Measurements from ENCODE around the gene PDE10A.
"Not testable (repeated sequence)": the region's sequence is repeated elsewhere in the genome, so short reads cannot be mapped to it uniquely, and the experiment has no call there.

PDE10A gene

GRCh38 chr6:165634101-165634880 is 28.8 kb downstream of the PDE10A start:
- no peaks in the 10 kb centered on the region for H3K4me1 Mint-ChIP-seq
- H3K36me3 Mint-ChIP-seq (ENCODE audit: low read depth), result no peaks in the 10 kb centered on the region
- no peak for ATAC-seq
- H3K9me3 Mint-ChIP-seq, result no peaks in the 10 kb centered on the region
- H3K4me3 Mint-ChIP-seq, result no peak overlapping the region
- peaks cover 13% of the 10 kb centered on the region for H3K27me3 Mint-ChIP-seq
- no peak for DNase-seq
- H3K27ac Mint-ChIP-seq, result no peak overlapping the region

GRCh38 chr6:165632194-165632593 is 30.8 kb downstream of the PDE10A start:
- ATAC-seq, result no peak
- no peak overlapping the region for H3K27ac Mint-ChIP-seq
- DNase-seq, result no peak
- no peaks in the 10 kb centered on the region for H3K4me1 Mint-ChIP-seq
- no peaks in the 10 kb centered on the region for H3K9me3 Mint-ChIP-seq
- H3K27me3 Mint-ChIP-seq, result peaks cover 10% of the 10 kb centered on the region
- no peak overlapping the region for H3K4me3 Mint-ChIP-seq
- no peaks in the 10 kb centered on the region for H3K36me3 Mint-ChIP-seq (ENCODE audit: low read depth)

GRCh38 chr6:165630544-165630953 is 32.5 kb downstream of the PDE10A start:
- Mint-ChIP-seq H3K36me3 (ENCODE audit: low read depth) (no peaks in the 10 kb centered on the region), H3K27me3 (peaks cover 10% of the 10 kb centered on the region), H3K4me1 (no peaks in the 10 kb centered on the region), H3K4me3 (no peak overlapping the region), H3K9me3 (no peaks in the 10 kb centered on the region), H3K27ac (no peak overlapping the region)
- ATAC-seq, result no peak
- DNase-seq, result no peak

- H3K4me3 Mint-ChIP-seq, result no peak overlapping the region
- H3K27me3 Mint-ChIP-seq, result peaks cover 5% of the 10 kb centered on the region
- ATAC-seq (no peak), DNase-seq (no peak)
- no peaks in the 10 kb centered on the region for H3K9me3 Mint-ChIP-seq
- no peak overlapping the region for H3K27ac Mint-ChIP-seq
- H3K36me3 Mint-ChIP-seq (ENCODE audit: low read depth), result no peaks in the 10 kb centered on the region
- no peaks in the 10 kb centered on the region for H3K4me1 Mint-ChIP-seq
Measured at GRCh38 chr6:165628955-165629354, 34.1 kb downstream of the PDE10A start.

DNA sequence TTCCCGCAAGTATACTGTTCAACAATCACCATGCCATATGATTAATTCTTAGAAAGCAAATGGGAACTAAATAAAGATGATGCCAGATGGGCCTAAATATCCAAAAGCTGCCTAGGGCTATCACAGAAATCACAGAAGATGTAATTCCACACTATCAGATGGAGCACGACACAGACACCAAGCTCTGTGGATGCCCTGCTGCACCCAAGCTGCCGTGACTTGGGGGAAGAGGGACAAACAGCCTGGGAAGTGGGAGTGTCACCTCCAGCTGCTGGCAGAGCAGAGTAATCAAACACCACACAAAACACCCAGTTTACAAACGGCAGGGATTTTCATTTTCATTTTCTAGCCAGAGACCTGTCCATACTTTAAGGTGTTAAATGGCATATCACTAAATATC is 35.7 kb downstream of the PDE10A start:
- Mint-ChIP-seq H3K9me3 (no peaks in the 10 kb centered on the region), H3K36me3 (ENCODE audit: low read depth) (no peaks in the 10 kb centered on the region), H3K4me3 (no peak overlapping the region), H3K4me1 (no peaks in the 10 kb centered on the region), H3K27ac (no peak overlapping the region), H3K27me3 (no peaks in the 10 kb centered on the region)
- DNase-seq, result no peak
- ATAC-seq, result no peak

- Mint-ChIP-seq H3K4me3 (no peak overlapping the region), H3K36me3 (ENCODE audit: low read depth) (no peaks in the 10 kb centered on the region), H3K9me3 (no peaks in the 10 kb centered on the region), H3K4me1 (no peaks in the 10 kb centered on the region), H3K27ac (no peak overlapping the region), H3K27me3 (no peaks in the 10 kb centered on the region)
- ATAC-seq (no peak), DNase-seq (no peak)
Measured at GRCh38 chr6:165626711-165627110, 36.3 kb downstream of the PDE10A start.

GRCh38 chr6:165624871-165625639 is 38.0 kb downstream of the PDE10A start:
- Mint-ChIP-seq H3K27me3 (no peaks in the 10 kb centered on the region), H3K9me3 (no peaks in the 10 kb centered on the region), H3K4me1 (no peaks in the 10 kb centered on the region), H3K27ac (no peak overlapping the region), H3K4me3 (no peak overlapping the region), H3K36me3 (ENCODE audit: low read depth) (no peaks in the 10 kb centered on the region)
- DNase-seq (no peak), ATAC-seq (no peak)

DNA sequence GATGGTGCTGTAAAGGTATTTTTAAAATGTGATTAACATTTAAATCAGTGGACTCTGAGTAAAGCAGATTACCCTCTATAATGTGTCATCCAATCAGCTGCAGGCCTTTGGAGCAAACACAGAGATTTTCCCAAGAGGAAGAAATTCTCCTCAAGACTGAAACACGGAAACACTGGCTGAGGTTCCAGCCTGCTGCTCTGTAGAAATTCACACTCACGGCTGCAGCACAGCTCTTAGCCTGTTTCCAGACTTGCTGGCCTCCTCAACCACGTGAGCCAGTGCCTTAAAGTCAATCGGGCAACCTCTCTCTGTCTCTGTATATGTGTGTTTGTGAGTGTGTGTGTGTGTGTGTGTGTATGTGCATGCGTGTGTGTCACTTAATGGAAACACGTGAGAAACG is 41.1 kb downstream of the PDE10A start:
- no peaks in the 10 kb centered on the region for H3K9me3 Mint-ChIP-seq
- H3K27me3 Mint-ChIP-seq, result no peaks in the 10 kb centered on the region
- no peaks in the 10 kb centered on the region for H3K4me1 Mint-ChIP-seq
- no peak overlapping the region for H3K27ac Mint-ChIP-seq
- DNase-seq, result no peak
- ATAC-seq, result no peak
- no peak overlapping the region for H3K4me3 Mint-ChIP-seq
- no peaks in the 10 kb centered on the region for H3K36me3 Mint-ChIP-seq (ENCODE audit: low read depth)

- H3K4me1 Mint-ChIP-seq; H3K27ac Mint-ChIP-seq; H3K27me3 Mint-ChIP-seq; ATAC-seq; H3K36me3 Mint-ChIP-seq (ENCODE audit: low read depth); H3K4me3 Mint-ChIP-seq; H3K9me3 Mint-ChIP-seq; DNase-seq: not testable (repeated sequence)
Measured at GRCh38 chr6:165618891-165619290, 44.1 kb downstream of the PDE10A start.

- H3K27ac Mint-ChIP-seq, result no peak overlapping the region
- no peaks in the 10 kb centered on the region for H3K27me3 Mint-ChIP-seq
- H3K9me3 Mint-ChIP-seq, result no peaks in the 10 kb centered on the region
- no peaks in the 10 kb centered on the region for H3K4me1 Mint-ChIP-seq
- no peak overlapping the region for H3K4me3 Mint-ChIP-seq
- H3K36me3 Mint-ChIP-seq (ENCODE audit: low read depth), result no peaks in the 10 kb centered on the region
- ATAC-seq (no peak), DNase-seq (no peak)
Measured at GRCh38 chr6:165618241-165618640, 44.8 kb downstream of the PDE10A start.

GRCh38 chr6:165617528-165617927 is 45.5 kb downstream of the PDE10A start:
- no peaks in the 10 kb centered on the region for H3K27me3 Mint-ChIP-seq
- no peaks in the 10 kb centered on the region for H3K36me3 Mint-ChIP-seq (ENCODE audit: low read depth)
- no peak overlapping the region for H3K27ac Mint-ChIP-seq
- H3K4me3 Mint-ChIP-seq, result no peak overlapping the region
- DNase-seq (no peak), ATAC-seq (no peak)
- H3K4me1 Mint-ChIP-seq, result no peaks in the 10 kb centered on the region
- no peaks in the 10 kb centered on the region for H3K9me3 Mint-ChIP-seq

GRCh38 chr6:165616116-165616515 is 46.9 kb downstream of the PDE10A start:
- no peak for ATAC-seq
- Mint-ChIP-seq H3K4me3 (no peak overlapping the region), H3K27me3 (no peaks in the 10 kb centered on the region), H3K27ac (no peak overlapping the region), H3K9me3 (no peaks in the 10 kb centered on the region), H3K36me3 (ENCODE audit: low read depth) (no peaks in the 10 kb centered on the region), H3K4me1 (no peaks in the 10 kb centered on the region)
- no peak for DNase-seq

GRCh38 chr6:165615636-165616035 is 47.4 kb downstream of the PDE10A start:
- H3K27me3 Mint-ChIP-seq, result no peaks in the 10 kb centered on the region
- no peak for DNase-seq
- no peak overlapping the region for H3K4me3 Mint-ChIP-seq
- no peak for ATAC-seq
- no peak overlapping the region for H3K27ac Mint-ChIP-seq
- H3K4me1 Mint-ChIP-seq, result no peaks in the 10 kb centered on the region
- no peaks in the 10 kb centered on the region for H3K9me3 Mint-ChIP-seq
- H3K36me3 Mint-ChIP-seq (ENCODE audit: low read depth), result no peaks in the 10 kb centered on the region

DNA sequence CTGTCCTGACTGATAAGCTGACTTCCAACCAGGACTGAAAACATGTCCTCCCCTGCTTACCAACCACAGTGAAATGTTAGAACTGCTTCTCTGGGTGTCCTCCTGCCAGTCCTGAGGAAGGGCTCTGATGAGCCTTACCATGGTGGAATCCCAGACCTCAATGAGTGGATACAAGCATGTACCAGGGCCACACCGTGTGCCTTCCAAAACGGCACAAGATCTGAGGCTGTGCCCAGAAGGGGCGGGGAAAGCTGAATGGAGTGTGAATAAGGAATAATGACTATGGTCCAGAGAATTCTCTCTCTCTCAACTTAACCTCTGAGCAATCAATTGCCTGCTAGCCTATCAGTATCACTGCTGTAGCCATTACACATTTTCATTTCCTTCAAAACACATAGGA is 51.7 kb downstream of the PDE10A start:
- DNase-seq (no peak), ATAC-seq (no peak)
- no peak overlapping the region for H3K4me3 Mint-ChIP-seq
- H3K36me3 Mint-ChIP-seq (ENCODE audit: low read depth), result no peaks in the 10 kb centered on the region
- H3K27ac Mint-ChIP-seq, result no peak overlapping the region
- H3K4me1 Mint-ChIP-seq, result no peaks in the 10 kb centered on the region
- H3K27me3 Mint-ChIP-seq, result no peaks in the 10 kb centered on the region
- no peaks in the 10 kb centered on the region for H3K9me3 Mint-ChIP-seq

DNA sequence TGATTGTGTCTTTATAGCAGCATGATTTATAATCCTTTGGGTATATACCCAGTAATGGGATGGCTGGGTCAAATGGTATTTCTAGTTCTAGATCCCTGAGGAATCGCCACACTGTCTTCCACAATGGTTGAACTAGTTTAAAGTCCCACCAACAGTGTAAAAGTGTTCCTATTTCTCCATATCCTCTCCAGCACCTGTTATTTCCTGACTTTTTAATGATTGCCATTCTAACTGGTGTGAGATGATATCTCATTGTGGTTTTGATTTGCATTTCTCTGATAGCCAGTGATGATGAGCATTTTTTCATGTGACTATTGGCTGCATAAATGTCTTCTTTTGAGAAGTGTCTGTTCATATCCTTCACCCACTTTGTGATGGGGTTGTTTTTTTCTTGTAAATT is 54.5 kb downstream of the PDE10A start:
- ATAC-seq; H3K36me3 Mint-ChIP-seq (ENCODE audit: low read depth): not testable (repeated sequence)

More for the DNA sequence above, 54.5 kb downstream of the PDE10A start:
- DNase-seq, H3K4me3 Mint-ChIP-seq, H3K27me3 Mint-ChIP-seq, H3K27ac Mint-ChIP-seq, H3K9me3 Mint-ChIP-seq, H3K4me1 Mint-ChIP-seq: not testable (repeated sequence)
